ENCODE results near the gene IL37. TPM values are rescaled to one million over a fixed set of nuclear protein-coding genes. Genes with fewer than 3 reads are reported as not detected.

Gene IL37
- total and polyA plus RNA-seq, 12 donors = 0.33 TPM; not detected in 11

GRCh38 chr2:112889976-112890375 is 21.0 kb upstream of the IL37 start:
- no peak for DNase-seq
- intact Hi-C loops (cut with DNase I) = no loop called here
- H3K27me3 ChIP-seq = no peaks in the 10 kb centered on the region
- no peaks in the 10 kb centered on the region for H3K9me3 ChIP-seq (replicated peaks in 1 of 3)
- WGBS, 4 donors = 95 to 100% (median 98%) methylated on average over 1 of the region's 1 CpG
- no peak overlapping the region for H3K27ac ChIP-seq
- no peak for TF ChIP-seq POLR2A (IDR thresholded peaks at IDR 0.05)
- TF ChIP-seq, protein P1, sequence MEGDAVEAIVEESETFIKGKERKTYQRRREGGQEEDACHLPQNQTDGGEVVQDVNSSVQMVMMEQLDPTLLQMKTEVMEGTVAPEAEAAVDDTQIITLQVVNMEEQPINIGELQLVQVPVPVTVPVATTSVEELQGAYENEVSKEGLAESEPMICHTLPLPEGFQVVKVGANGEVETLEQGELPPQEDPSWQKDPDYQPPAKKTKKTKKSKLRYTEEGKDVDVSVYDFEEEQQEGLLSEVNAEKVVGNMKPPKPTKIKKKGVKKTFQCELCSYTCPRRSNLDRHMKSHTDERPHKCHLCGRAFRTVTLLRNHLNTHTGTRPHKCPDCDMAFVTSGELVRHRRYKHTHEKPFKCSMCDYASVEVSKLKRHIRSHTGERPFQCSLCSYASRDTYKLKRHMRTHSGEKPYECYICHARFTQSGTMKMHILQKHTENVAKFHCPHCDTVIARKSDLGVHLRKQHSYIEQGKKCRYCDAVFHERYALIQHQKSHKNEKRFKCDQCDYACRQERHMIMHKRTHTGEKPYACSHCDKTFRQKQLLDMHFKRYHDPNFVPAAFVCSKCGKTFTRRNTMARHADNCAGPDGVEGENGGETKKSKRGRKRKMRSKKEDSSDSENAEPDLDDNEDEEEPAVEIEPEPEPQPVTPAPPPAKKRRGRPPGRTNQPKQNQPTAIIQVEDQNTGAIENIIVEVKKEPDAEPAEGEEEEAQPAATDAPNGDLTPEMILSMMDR (IDR thresholded peaks at IDR 0.05) = no peak
- H3K4me1 ChIP-seq (replicated peaks in 1 of 2) = no peaks in the 10 kb centered on the region
- H3K4me3 ChIP-seq = no peak overlapping the region
- no peaks in the 10 kb centered on the region for H3K36me3 ChIP-seq (replicated peaks in 1 of 2)

DNA sequence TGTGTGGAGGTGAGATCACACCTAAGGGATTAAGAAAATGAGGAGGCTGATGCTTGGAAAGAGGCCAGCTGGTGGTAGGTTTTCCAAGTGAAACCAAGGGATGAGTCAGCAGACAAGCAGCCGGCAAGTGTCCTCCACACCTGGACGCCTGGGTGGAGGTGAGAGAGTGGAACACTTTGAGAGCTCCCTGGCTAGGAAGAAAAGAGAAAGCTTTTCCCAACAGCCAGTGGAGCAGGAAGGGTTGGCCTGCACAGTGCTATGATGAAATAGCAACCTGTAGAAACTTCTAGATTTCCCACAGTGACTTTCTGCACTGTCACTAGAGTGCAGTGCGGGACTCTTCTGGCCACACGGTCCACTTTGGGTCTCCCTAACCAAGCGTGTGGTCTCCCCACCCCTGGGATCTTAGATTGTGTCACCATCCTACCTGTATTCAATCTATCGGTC is 19.6 kb upstream of the IL37 start:
- H3K9me3 ChIP-seq (replicated peaks in 1 of 3) = no peaks in the 10 kb centered on the region
- H3K4me1 ChIP-seq (replicated peaks in 1 of 2) = no peaks in the 10 kb centered on the region
- no peaks in the 10 kb centered on the region for H3K36me3 ChIP-seq (replicated peaks in 1 of 2)
- DNase-seq = no peak
- TF ChIP-seq, protein P1 (IDR thresholded peaks at IDR 0.05) = no peak
- TF ChIP-seq POLR2A (IDR thresholded peaks at IDR 0.05) = no peak
- H3K27me3 ChIP-seq = no peaks in the 10 kb centered on the region
- no peak overlapping the region for H3K27ac ChIP-seq
- WGBS, 4 donors = 77 to 88% (median 82%) methylated on average over 6 of the region's 6 CpGs
- intact Hi-C loops (cut with DNase I) = no loop called here
- H3K4me3 ChIP-seq = no peak overlapping the region

GRCh38 chr2:112893752-112894151 is 17.2 kb upstream of the IL37 start:
- no peaks in the 10 kb centered on the region for H3K9me3 ChIP-seq (replicated peaks in 1 of 3)
- H3K4me3 ChIP-seq = no peak overlapping the region
- H3K4me1 ChIP-seq (replicated peaks in 1 of 2) = no peaks in the 10 kb centered on the region
- no peak for DNase-seq
- WGBS, 4 donors = 84 to 92% (median 88%) methylated on average over 2 of the region's 2 CpGs
- H3K36me3 ChIP-seq (replicated peaks in 1 of 2) = no peaks in the 10 kb centered on the region
- intact Hi-C loops (cut with DNase I) = no loop called here
- TF ChIP-seq, protein P1 (IDR thresholded peaks at IDR 0.05) = no peak
- no peak for TF ChIP-seq POLR2A (IDR thresholded peaks at IDR 0.05)
- no peak overlapping the region for H3K27ac ChIP-seq
- no peaks in the 10 kb centered on the region for H3K27me3 ChIP-seq

- Histone ChIP-seq H3K4me1 (replicated peaks in 1 of 2) (no peaks in the 10 kb centered on the region), H3K9me3 (replicated peaks in 1 of 3) (no peaks in the 10 kb centered on the region), H3K36me3 (replicated peaks in 1 of 2) (no peaks in the 10 kb centered on the region), H3K27ac (no peak overlapping the region), H3K4me3 (no peak overlapping the region), H3K27me3 (no peaks in the 10 kb centered on the region)
- no peak for TF ChIP-seq POLR2A (IDR thresholded peaks at IDR 0.05)
- TF ChIP-seq, protein P1 (IDR thresholded peaks at IDR 0.05) = no peak
- no peak for DNase-seq
- WGBS, 4 donors = 72 to 83% (median 79%) methylated on average over 8 of the region's 8 CpGs
- intact Hi-C loops (cut with DNase I) = no loop called here
These were observed 13.9 kb upstream of the IL37 start for GRCh38 chr2:112896909-112897623.

Measured in adrenal gland (tissue), 12 donors.